A172 (cell line): ENCODE data around the gene ABTB2. TPM values are rescaled to one million over a fixed set of nuclear protein-coding genes. Genes with fewer than 3 reads are reported as not detected.

ENCODE experiments used
- DNase-seq: peaks from one replicate; pipeline ENCODE4 v3.0.0-alpha.2; 2015; ENCODE audit warnings: low spot score
- total RNA-seq: library from RNA; depleted of rRNA; stranded (reverse); fragments of >200 nt; shearing (Covaris generic); gene quantifications from 2 replicates; pipeline ENCODE4 v1.2.3, GENCODE V29; 2014

ABTB2 gene
- total RNA-seq, 1 experiment from 2014 or later, result 0.93 TPM

DNA sequence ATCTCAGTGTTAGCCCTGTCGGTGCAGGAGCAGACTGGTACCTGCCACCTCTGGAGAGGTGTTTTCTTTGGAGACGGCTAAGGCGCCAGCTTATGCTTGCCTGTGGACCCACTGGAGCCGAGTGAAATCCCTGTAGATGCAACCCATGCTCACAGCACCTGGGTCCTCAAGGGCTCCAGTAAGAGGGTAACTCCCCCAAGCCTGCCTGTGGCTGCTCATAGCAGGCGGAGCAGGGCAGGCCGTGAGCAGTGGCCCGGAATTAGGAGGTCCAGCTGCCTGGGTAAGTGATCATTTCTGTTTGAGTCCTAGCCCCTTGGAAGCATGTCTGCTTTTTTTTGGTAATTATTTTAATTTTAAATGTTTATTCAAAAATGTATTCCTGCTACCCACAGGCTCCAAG, 208.5 kb downstream of the ABTB2 start:
- DNase-seq, result no peak

DNA sequence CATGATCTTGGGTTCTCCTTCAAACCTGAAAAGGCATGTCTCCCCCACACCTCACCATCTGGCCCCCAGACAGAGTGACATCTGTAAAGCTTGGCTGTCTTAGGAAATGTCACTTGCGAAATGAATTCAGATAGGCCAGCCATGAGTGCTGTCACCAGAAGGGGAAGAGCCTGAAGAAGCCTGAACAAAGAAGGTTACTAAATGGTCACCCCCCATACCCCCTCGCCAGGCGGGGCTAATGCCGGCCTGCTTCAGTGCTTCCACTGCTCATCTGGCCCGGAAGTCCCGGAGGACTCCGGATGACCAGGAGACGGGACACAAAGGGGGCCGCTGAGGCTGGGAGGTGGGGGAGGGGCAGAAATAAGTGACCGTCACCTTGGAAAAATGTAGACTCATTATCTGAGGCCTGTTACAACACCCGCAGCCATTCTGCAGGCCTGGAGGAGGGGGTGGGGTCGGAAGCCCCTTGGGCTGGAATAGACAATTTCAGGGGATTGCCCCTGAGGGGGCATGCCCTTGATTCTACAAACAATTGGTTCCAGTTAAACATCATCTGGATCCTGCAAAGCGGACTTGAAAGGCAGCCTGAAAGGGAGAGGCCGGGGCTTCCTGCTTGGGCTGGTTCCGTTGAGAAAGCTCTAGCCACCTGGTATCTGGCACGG, 209.2 kb downstream of the ABTB2 start:
- no peak for DNase-seq

GRCh38 chr11:34147581-34147980, 210.2 kb downstream of the ABTB2 start:
- DNase-seq, result no peak

GRCh38 chr11:34146866-34147265, 210.9 kb downstream of the ABTB2 start:
- no peak for DNase-seq

DNA sequence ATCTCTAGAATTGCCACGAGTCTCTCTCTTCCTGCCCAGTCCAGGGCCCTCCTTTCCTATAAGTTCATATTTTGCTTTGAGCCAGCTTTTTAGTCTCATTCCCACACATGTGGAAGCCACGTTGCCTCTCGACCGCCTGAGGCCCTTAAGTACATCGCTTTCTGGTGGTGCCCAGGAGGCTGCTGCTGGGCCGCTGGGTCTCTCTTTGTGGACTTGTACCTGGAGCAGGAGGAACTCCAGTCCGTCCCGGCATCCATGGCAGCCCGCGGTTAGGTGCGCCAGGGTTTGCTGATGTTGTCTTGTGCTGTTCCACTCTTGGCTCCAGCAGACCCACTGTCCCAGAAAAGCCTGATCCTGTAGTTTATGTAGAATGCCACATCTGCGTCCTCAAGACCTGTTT, 211.4 kb downstream of the ABTB2 start:
- no peak for DNase-seq

DNA sequence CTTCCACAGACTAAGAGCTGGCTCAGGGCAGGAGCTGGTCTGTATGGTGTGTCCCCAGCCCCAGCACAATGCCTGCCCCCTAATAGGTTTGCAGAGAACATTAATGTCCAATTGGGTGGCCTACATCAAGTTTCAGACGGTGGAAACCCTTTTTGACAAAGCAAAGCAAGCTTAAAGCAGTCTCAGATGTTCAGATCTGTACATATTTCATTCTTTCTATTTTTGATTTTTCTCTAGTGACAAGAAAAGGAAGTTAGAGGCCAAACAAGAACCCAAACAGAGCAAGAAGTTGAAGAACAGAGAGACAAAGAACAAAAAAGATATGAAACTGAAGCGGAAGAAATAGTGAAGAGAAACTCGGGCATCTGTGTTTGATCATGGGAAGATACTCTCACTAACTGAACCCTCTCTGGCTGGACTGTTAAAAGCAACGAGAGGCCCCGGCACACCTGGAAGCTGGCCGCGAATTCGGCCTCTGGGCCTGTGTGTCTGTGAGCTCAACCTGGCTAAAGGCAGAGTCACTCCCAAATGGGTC, 211.9 kb downstream of the ABTB2 start:
- DNase-seq, result no peak

DNA sequence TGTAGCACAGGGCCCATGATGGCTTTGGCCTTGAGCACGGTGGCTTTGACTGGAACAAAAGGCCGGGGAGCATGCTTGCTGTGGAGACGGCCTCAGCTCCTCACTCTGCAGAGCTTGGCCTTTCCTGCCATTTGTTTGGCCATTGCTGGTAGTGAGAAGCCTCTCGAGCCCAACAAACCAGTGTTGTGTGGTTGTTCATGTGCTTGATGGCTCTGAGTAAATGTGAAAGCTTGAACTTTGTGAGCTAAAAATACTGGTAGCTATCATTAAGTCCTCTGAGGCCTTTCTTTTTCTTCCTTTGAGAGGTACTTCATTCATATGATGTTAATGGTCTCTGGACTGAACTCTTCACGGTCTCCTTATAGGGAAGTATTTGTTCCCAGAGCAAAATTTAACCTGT, 212.7 kb downstream of the ABTB2 start:
- no peak for DNase-seq

GRCh38 chr11:34143048-34143447, 214.8 kb downstream of the ABTB2 start:
- no peak for DNase-seq

GRCh38 chr11:34140149-34140548, 217.7 kb downstream of the ABTB2 start:
- no peak for DNase-seq

- no peak for DNase-seq
Measured at GRCh38 chr11:34139346-34139745, 218.5 kb downstream of the ABTB2 start.

- DNase-seq, result no peak
Measured at GRCh38 chr11:34136420-34136819, 221.4 kb downstream of the ABTB2 start.

DNA sequence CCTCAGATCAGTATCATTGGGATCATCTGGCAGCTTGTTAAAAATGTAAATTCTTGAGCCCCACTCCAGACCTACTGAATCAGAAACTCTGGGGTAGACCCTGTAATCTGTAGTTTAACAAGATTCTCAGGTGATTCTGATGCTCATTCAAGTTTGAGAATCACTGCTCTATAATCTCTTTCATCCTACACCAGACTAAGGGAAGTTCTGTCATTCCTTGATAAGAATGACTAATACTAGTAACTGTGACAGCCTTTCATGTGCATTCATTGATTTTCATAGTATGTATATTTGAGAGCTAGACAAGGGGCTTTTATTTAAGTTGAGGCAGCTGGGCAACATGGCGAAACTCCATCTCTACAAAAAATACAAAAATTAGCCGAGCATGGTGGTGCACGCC, 222.4 kb downstream of the ABTB2 start:
- DNase-seq, result no peak

DNA sequence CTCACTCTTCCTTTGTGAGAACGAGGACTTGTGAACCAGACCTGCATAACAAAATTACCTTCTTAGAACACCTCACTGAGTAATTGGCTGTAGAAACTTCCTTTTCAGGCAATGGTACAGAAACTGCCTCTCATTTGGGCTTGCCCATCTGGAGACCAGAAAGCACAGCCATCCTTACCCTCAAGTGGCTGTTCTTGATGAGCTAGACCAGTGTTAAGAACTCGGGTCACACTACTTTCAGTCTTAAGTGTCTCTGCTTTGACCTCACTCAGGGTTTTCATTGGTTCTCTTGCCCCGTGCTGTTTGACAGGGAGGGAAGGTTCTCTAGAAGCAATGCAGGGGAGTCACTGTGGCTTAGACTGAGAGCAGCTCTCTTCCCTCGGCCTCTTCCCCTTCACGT, 223.0 kb downstream of the ABTB2 start:
- no peak for DNase-seq

- no peak for DNase-seq
Measured at GRCh38 chr11:34132261-34132965, 225.4 kb downstream of the ABTB2 start.

DNA sequence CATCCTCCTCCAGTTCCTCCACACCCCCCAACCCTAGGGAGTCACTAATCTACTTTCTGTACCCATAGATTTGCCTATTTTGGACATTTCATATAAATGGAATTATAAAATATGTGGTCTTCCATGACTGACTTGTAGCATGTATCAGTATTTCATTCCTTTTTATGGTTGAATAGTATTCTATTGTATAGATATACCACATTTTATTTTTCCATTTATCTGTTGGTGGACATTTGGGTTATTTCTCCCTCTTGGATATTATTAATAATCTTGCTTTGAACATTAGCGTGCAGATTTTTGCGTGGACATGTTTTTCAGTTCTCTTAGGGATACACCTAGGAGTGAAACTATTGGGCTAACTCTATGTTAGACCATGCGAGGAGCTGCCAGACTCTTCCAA, 229.0 kb downstream of the ABTB2 start:
- DNase-seq, result no peak

- DNase-seq, result peak; percentile 21
Measured at GRCh38 chr11:34126959-34127848, 230.6 kb downstream of the ABTB2 start.

DNA sequence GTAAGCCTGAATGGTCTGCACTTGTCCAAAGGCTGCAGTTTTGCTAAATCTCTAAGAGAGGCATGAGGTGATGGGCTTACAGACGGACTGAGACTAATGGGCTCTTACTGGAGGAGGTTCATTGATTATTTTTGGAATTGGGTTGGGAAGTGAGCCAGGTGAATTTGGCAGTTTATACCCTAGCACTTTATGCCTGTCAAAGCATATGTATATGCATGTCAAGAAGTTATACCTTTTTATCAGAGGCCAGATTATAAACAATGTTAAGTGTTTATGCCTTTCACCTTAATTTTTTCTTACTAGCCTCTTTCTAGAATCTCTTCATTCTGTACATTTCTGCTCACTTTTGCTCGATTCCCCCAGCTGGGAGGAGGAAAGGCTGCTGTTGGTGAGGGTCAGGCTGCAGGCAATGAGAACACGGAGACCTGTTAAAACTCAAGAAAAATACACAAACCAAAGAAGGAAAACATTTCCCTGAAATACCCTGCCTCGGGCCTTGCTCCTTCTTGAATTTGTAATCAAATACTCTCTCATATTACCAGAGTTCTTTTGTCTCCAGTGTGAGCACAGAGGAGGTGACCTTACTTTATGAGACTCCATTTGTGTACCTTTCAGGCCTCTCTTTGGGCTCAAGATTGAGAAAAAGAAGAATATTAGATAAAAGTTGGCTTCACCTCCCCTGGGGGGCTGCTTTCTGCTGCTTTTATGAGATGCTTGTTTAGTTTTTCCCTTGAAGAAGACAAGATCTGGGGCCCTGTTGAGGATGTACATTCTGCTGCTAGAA, 232.7 kb downstream of the ABTB2 start:
- no peak for DNase-seq

DNA sequence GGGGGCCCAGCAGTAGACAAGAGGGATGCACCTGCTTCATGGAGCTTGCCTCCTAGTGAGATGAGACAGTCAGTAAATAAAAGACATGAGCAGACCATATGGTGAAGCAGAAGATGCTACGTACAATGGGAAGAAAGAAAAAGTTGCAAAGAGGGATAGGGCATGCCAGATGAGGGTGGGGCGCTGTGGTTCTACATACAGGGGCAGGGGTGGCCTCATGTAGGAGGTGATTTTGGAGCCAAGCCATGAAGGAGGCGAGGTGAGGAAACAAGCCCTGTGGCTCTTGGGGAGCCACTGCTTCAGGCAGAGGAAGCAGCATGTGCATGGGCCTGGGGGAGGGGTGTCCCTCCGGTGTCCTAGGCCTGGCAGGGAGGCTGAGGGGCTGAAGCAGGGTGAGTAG, 237.2 kb downstream of the ABTB2 start:
- DNase-seq, result no peak

DNA sequence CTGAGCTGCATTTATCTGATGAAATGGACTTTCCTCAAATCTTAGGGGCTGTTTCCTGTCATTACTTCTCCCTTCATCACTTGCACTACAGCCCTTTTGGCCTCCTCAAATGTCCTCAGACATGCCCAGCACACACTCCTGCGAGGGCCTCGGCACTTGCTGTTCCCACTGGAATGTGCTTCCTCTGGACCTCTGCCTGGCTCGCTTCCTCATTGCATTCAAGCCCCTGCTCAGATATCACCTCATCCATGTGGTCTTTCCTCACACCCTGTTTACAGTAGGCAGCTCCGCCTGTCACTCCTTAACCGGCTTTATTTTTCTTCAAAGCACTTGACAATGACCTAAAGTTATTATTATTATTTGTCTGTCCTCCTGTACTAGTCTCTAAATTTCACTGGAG, 243.3 kb downstream of the ABTB2 start:
- no peak for DNase-seq

- no peak for DNase-seq
Measured at GRCh38 chr11:34114014-34114413, 243.8 kb downstream of the ABTB2 start.

DNA sequence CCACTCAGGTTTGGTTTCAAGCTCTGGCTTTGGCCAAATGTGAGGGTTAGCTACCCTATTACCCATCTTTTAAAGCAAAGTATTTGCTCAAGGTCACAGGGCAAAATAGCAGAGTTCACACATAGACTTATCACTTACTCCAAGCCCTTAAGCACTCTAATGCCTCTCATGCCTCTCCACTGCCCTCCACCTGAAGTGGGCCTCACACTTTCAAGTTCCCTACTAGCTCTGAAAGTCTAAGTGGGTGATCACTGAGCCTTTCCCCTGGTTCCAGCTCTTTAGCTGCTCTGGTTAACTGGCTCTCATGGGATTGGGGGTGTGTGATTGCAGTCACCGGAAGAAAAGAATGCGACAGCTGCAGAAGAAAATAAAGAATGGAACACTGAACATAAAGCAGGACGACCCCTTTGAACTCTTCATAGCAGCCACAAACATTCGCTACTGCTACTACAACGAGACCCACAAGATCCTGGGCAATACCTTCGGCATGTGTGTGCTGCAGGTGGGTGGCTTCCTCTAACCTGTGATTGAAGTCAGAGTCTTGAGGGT, 246.0 kb downstream of the ABTB2 start:
- no peak for DNase-seq
